CD4-positive, alpha-beta T cell treated with Interleukin-17A for 4 hours (primary cell): ENCODE results near the gene MED17.

ENCODE experiments used
- DNase-seq: peaks from one replicate; pipeline ENCODE4 v3.0.0-alpha.2; 2020; ENCODE audit warnings: mixed read lengths

Gene MED17

GRCh38 chr11:93819966-93820695 lies 36.0 kb downstream of the MED17 start:
- no peak for DNase-seq

- DNase-seq, result no peak
These were observed 36.8 kb downstream of the MED17 start for GRCh38 chr11:93820847-93821246.

DNA sequence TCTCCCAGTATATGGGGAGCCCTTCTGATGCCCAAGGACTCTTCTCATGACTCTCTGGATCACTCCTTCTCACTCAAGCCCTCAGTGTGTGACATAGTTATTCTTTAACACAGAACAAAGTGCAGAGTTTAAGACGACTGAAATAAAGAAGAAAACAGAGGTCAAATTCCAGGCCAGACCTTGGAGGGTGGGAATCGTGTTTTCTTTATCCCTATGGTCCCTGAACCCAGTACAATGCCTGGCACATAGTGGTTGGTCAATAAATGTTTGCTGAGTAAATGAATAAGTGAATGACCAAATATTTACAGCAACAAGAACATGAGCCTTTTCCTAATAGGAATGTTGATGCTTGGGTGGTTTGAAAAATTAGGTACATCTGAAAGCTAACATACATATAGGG lies 37.5 kb downstream of the MED17 start:
- no peak for DNase-seq

- DNase-seq, result no peak
These were observed 38.3 kb downstream of the MED17 start for GRCh38 chr11:93822359-93822758.

DNA sequence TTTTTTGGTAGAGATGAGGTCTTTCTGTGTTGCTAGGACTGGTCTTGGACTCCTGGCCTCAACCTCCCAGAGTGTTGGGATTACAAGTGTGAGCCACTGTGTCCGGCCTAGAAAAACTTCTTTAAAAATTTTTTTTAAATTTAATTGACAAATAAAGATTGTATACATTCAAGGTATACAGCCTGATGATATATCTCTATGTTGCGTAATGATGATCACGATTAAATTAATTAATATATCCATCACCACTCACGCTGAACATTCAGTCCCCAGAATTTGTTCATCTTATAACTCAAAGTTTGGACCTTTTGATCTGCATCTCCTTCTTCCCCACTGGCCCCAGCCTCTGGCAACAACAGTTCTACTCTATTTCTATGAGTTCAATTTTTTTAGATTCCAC lies 39.1 kb downstream of the MED17 start:
- DNase-seq, result no peak

DNA sequence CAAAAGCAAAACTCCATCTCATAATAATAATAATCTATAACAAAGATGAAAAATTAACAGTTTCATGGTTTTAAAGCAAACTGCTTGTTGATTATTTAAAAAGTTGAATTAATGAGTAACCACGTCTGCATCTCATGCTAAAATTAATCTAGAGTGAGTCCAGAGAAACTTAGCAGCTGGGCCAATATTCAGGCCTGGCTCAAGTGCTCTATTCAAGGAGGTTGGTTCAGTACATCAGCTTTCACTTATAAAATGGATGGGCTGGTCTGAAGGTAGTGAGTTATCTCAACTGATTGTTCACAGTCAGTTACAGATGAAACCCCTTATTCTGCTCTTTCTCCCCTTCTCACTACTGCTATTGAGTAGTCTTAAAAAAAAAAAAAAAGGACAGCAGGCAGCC lies 43.3 kb downstream of the MED17 start:
- no peak for DNase-seq

DNA sequence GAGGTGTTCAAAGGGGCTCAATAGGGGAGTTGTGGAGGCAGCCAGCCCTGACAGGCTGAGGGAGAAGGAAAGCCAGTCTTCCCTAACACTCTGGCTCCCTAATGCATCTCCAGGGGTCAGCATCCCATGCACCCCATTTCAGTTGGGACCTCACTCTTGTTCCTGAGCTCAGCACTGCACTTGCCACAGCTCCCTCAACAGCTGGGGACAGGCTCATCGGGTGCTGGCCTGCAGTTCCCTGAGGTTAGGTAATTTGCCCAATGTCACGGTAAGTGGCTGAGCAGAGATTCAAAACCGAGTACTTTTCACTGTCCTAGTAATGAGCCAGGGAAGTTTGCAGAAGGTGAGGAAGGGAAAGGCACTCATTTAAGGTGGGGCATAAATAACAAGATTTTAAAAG lies 45.5 kb downstream of the MED17 start:
- DNase-seq, result no peak

GRCh38 chr11:93831343-93832127 lies 47.5 kb downstream of the MED17 start:
- no peak for DNase-seq

DNA sequence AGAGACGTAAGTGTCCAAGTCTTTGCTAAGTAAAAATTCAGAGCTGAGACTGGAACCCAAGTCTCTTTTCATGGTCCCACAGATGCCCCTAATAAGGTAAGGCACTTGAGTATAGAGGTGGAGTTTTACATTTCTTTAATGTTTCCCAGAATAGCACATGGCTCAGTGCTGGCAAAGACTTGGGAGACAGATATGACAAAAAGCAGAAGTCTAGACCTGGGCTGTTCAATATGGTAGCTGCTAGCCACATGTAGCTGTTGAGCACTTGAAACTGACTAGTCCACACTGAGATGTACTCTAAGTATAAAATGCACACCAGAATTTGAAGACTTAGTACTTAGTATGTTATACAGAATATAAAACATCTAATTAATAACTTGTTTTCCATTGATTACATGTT lies 48.7 kb downstream of the MED17 start:
- DNase-seq, result no peak

GRCh38 chr11:93838967-93839366 lies 54.9 kb downstream of the MED17 start:
- no peak for DNase-seq

DNA sequence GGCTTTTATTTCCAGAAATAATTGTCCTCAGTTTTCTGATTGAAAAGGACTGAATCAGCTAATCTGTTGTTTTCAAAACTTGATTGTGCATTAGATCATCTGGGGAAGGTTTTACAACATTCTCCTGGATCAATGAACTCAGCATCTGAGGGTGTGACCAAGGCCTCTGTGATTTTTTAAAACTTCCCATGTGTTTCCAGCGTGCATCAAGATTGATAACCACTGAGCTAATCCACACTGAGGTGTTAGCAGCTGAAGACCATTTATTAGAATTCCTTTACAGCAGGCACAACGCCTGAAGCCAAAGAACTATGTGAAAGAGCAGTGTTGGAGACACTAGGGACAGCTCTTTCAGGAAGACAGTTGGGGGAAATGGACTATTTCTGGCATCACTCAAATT lies 56.1 kb downstream of the MED17 start:
- DNase-seq, result no peak

- no peak for DNase-seq
These were observed 56.9 kb downstream of the MED17 start for GRCh38 chr11:93840981-93841380.

GRCh38 chr11:93841446-93841845 lies 57.4 kb downstream of the MED17 start:
- no peak for DNase-seq

DNA sequence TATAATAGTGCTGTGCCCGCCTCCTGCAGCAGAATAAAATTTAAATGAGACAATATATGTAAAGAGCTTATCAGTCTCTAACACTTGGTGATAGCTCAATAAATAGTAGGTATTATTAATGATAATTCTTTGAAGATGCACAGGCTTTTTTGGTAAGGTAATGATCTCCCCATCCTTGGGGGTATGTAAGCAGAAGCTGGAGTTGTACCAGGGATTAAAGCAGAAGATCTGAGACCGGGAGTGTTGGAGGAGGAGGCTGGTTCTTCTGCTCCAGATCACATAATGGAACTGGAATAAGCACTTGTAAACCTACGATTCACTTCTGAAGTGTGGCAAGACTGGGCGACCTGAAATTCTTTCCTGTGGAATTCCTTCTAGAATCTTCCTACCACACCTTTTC lies 58.0 kb downstream of the MED17 start:
- DNase-seq, result no peak

- DNase-seq, result no peak
These were observed 58.4 kb downstream of the MED17 start for GRCh38 chr11:93842461-93842860.

- no peak for DNase-seq
These were observed 59.8 kb downstream of the MED17 start for GRCh38 chr11:93843906-93844305.

GRCh38 chr11:93844568-93844967 lies 60.5 kb downstream of the MED17 start:
- no peak for DNase-seq

GRCh38 chr11:93845181-93846092 lies 61.4 kb downstream of the MED17 start:
- DNase-seq, result no peak

GRCh38 chr11:93846411-93846810 lies 62.3 kb downstream of the MED17 start:
- no peak for DNase-seq

DNA sequence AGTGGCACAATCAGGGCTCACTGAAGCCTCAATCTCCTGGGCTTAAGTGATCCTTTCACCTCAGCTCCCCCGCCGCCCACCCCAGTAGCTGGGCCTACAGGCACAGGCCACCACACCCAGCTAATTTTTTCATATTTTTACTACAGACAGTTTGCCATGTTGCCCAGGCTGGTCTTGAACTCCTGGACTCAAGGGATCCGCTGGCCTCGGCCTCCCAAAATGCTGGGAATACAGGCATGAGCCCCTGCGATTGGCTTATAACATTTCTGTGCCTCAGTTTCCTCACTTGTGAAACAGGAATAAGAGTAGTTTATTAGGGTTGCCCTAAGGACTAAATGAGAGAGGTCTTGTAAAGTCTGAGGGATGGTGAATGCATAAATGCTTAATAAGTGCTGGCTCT lies 65.1 kb downstream of the MED17 start:
- DNase-seq, result no peak

DNA sequence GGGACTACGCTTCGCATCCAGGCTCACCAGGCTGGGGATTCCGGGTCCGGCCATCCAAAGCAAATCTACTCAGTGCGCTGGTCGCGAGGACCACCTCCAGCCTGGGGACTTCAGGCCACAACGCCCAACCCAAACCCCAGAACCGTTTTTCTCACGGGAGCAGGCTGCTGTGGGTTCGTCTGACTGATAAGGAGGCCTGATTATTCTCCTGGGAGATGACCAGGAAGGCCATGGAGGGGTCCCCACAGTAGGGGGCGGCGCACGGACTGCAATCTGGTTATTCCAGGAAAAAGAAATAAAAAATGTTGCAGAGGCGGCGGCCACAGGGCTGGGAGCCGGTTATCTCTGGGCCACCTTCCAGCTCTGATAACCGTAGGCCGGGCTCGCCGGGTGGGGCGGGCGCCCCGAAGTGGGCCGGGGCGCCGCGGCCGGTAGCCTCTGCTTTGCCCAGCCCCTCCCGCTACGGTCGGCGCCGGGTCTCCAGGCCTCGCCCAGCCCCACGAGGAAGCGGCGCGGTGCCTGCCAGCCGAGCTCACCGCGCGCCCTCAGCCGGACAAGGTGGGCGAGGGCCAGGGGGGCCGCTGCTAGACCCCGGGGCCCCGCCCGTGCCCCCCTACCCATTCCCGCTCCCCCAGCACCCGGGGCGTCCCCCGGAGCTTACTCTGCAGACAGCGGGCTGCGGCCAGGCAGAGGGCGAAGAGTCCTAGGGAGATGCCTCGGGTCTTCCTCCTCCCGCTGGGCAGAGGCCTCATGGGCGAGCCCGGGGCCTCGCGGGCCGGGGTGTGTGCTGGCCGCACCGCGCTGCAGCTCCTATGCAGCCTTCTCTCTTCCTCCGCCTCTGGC lies 65.9 kb downstream of the MED17 start:
- DNase-seq, result no peak

DNA sequence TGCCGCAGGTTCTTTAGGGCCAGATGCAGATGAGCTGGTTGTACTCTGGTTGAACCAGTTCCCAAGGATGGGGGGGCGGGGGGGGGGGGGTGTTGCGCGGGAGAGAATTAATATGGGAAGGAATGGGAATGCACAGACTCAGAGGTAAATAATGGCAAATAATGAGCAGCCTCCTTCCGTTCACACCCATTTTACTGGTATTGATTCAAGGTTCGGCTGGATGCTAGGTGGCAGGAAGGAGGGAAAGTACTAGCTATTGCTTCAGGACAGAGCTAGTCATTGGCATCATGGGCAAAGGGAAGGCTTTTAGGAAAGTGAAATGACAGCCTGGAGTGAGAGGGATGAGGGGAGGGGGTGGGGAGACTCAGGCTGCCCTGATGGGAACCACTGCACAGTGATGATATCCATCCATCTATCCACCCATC lies 66.5 kb downstream of the MED17 start, which contains the start of gene VSTM5:
VSTM5 (minus strand) TSS at position 25 of the 425 bp plus-strand sequence. CDS start 116 bp downstream, outside the sequence.
- no peak for DNase-seq
